Neural cell (in vitro differentiated cells): ENCODE results near the gene VMAC. TPM values are rescaled to one million over a fixed set of nuclear protein-coding genes. Genes with fewer than 3 reads are reported as not detected.

Source experiments
- H2AFZ ChIP-seq: fragments of 200-600, 300-800 bp; sonication (generic), shearing (Covaris generic); 2 replicates; pipeline ENCODE4 v1.6.0; 2014; ENCODE audit warnings: low read depth, mild to moderate bottlenecking, antibody characterized with exemption, low read length, moderate library complexity
- H3F3A ChIP-seq: fragments of 200-600 bp; shearing (Covaris generic); 2 replicates; pipeline ENCODE4 v1.6.1; 2016; ENCODE audit warnings: mild to moderate bottlenecking, moderate library complexity, mixed read lengths, antibody characterized with exemption, low read length; ENCODE audit not compliant: insufficient read depth, poor library complexity, severe bottlenecking
- H3K27ac ChIP-seq: fragments of 200-600, 300-800 bp; sonication (generic), shearing (Covaris generic); 2 replicates; pipeline ENCODE4 v1.5.1; 2014; ENCODE audit warnings: mild to moderate bottlenecking, low read length, moderate library complexity
- H3K27me3 ChIP-seq: fragments of 300-800, 200-600 bp; sonication (generic), shearing (Covaris generic); 2 replicates; pipeline ENCODE4 v1.6.0; 2014; ENCODE audit warnings: mild to moderate bottlenecking, low read depth, low read length, moderate library complexity; ENCODE audit not compliant: insufficient read depth
- H3K36me3 ChIP-seq: fragments of 300-800, 200-600 bp; sonication (generic), shearing (Covaris generic); 2 replicates; pipeline ENCODE4 v1.5.1; 2014; ENCODE audit warnings: mild to moderate bottlenecking, antibody characterized with exemption, low read length, moderate library complexity; ENCODE audit not compliant: insufficient read depth
- H3K4me2 ChIP-seq: fragments of 300-800, 200-600 bp; sonication (generic), shearing (Covaris generic); 2 replicates; pipeline ENCODE4 v1.6.0; 2014; ENCODE audit warnings: mild to moderate bottlenecking, low read length
- H3K4me3 ChIP-seq: fragments of 300-800, 200-600 bp; sonication (generic), shearing (Covaris generic); 2 replicates; pipeline ENCODE4 v1.5.1; 2014; ENCODE audit warnings: mild to moderate bottlenecking, low read length, moderate library complexity
- H3K79me2 ChIP-seq: fragments of 200-600 bp; shearing (Covaris generic); replicated peaks from 2 replicates; pipeline ENCODE4 v1.6.0; 2014; ENCODE audit warnings: mild to moderate bottlenecking, low read length, moderate library complexity; ENCODE audit not compliant: insufficient read depth
- H3K9ac ChIP-seq: fragments of 300-800, 200-600 bp; sonication (generic), shearing (Covaris generic); 2 replicates; pipeline ENCODE4 v1.6.1; 2016; ENCODE audit warnings: mild to moderate bottlenecking, low read length, mixed read lengths
- H3K9me2 ChIP-seq: fragments of 200-600 bp; shearing (Covaris generic); 2 replicates; pipeline ENCODE4 v1.6.1; 2016; ENCODE audit warnings: mild to moderate bottlenecking, low read length, mixed read lengths; ENCODE audit not compliant: insufficient read depth
- H3K9me3 ChIP-seq: fragments of 200-600, 300-800 bp; sonication (generic), shearing (Covaris generic); 2 replicates; pipeline ENCODE4 v1.6.1; 2016; ENCODE audit warnings: mild to moderate bottlenecking, mixed run types, low read length, moderate library complexity, mixed read lengths
- H4K20me1 ChIP-seq: fragments of 200-600 bp; shearing (Covaris generic); 2 replicates; pipeline ENCODE4 v1.6.1; 2016; ENCODE audit warnings: mild to moderate bottlenecking, mixed run types; ENCODE audit not compliant: insufficient read depth
- EP300 ChIP-seq: fragments of 450-650 bp; conservative IDR thresholded peaks from 2 replicates; pipeline ENCODE4 v1.6.1; 2014; ENCODE audit warnings: antibody characterized with exemption, mild to moderate bottlenecking, moderate library complexity; ENCODE audit not compliant: poor library complexity, severe bottlenecking
- EZH2 ChIP-seq: fragments of 200-600, 300-800 bp; shearing (Covaris generic), sonication (generic); IDR thresholded peaks from 2 replicates; pipeline ENCODE4 v1.6.1; 2014; ENCODE audit warnings: antibody characterized with exemption, low read length, borderline replicate concordance, mild to moderate bottlenecking; ENCODE audit not compliant: insufficient read depth, poor library complexity, severe bottlenecking
- MXI1 ChIP-seq: fragments of 450-650 bp; conservative IDR thresholded peaks from 2 replicates; pipeline ENCODE4 v1.6.1; 2014; ENCODE audit warnings: antibody characterized with exemption, mild to moderate bottlenecking; ENCODE audit not compliant: poor library complexity, severe bottlenecking
- POLR2AphosphoS5 ChIP-seq: IDR thresholded peaks from 2 replicates; pipeline ENCODE4 v1.6.1; 2012
- RAD21 ChIP-seq: fragments of 450-650 bp; conservative IDR thresholded peaks from 2 replicates; pipeline ENCODE4 v1.6.1; 2014; ENCODE audit warnings: antibody characterized with exemption, mild to moderate bottlenecking, moderate library complexity
- SMC3 ChIP-seq: fragments of 450-650 bp; conservative IDR thresholded peaks from 2 replicates; pipeline ENCODE4 v1.6.1; 2014; ENCODE audit warnings: antibody characterized with exemption, mild to moderate bottlenecking, moderate library complexity; ENCODE audit not compliant: poor library complexity
- TAF1 ChIP-seq: IDR thresholded peaks from 2 replicates; pipeline ENCODE4 v1.6.1; 2012; ENCODE audit warnings: low read depth
- polyA plus RNA-seq: library from polyadenylated mRNA; depleted of rRNA; stranded (reverse); fragments of >200 nt; gene quantifications from 2 replicates; pipeline ENCODE4 v1.2.3, GENCODE V29; 2014
- TF ChIP-seq, protein P1 (sequence below): fragments of 450-650 bp; IDR thresholded peaks from 2 replicates; pipeline ENCODE4 v1.5.1; 2014; ENCODE audit warnings: antibody characterized with exemption, mild to moderate bottlenecking, moderate library complexity; ENCODE audit not compliant: poor library complexity, severe bottlenecking
- TF ChIP-seq, protein P2 (sequence below): IDR thresholded peaks from 2 replicates; pipeline ENCODE4 v1.6.1; 2012; ENCODE audit warnings: borderline replicate concordance

VMAC gene
- polyA plus RNA-seq, 1 donor from 2014 or later: 6.0 TPM

DNA sequence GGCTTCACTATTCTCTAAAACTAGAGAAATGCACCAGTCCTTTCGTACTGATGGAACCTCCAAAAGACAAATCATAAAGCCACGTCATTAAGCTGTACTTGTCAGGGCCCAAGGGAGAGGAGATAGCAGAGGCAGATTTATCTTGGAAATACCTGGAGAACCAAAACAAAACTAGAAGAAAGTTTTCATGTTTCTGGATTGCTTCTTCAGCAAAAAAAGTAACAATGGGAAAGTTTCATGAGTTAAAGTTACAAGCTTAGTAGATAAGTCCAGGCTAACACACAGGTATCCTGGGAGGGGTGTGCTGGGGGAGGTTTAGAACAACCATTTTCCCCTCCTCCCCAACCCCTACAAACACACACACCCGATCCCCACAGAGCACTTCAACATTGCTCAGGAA lies 51.7 kb downstream of the VMAC start:
- Histone ChIP-seq H3K9me3 (no peaks in the 10 kb centered on the region), H3K9ac (no peak overlapping the region), H3K27ac (no peak overlapping the region), H2AFZ (no peak overlapping the region), H3K4me3 (no peak overlapping the region), H3K27me3 (no peaks in the 10 kb centered on the region), H3F3A (no peaks in the 10 kb centered on the region), H4K20me1 (peaks cover 4% of the 10 kb centered on the region), H3K4me2 (no peak overlapping the region), H3K79me2 (peaks cover 57% of the 10 kb centered on the region), H3K36me3 (no peaks in the 10 kb centered on the region), H3K9me2 (no peaks in the 10 kb centered on the region)
- TF ChIP-seq, protein P1, sequence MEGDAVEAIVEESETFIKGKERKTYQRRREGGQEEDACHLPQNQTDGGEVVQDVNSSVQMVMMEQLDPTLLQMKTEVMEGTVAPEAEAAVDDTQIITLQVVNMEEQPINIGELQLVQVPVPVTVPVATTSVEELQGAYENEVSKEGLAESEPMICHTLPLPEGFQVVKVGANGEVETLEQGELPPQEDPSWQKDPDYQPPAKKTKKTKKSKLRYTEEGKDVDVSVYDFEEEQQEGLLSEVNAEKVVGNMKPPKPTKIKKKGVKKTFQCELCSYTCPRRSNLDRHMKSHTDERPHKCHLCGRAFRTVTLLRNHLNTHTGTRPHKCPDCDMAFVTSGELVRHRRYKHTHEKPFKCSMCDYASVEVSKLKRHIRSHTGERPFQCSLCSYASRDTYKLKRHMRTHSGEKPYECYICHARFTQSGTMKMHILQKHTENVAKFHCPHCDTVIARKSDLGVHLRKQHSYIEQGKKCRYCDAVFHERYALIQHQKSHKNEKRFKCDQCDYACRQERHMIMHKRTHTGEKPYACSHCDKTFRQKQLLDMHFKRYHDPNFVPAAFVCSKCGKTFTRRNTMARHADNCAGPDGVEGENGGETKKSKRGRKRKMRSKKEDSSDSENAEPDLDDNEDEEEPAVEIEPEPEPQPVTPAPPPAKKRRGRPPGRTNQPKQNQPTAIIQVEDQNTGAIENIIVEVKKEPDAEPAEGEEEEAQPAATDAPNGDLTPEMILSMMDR: no peak
- TF ChIP-seq MXI1 (no peak), TAF1 (no peak), EP300 (no peak), POLR2AphosphoS5 (no peak), RAD21 (no peak), SMC3 (no peak)
- TF ChIP-seq, protein P2, sequence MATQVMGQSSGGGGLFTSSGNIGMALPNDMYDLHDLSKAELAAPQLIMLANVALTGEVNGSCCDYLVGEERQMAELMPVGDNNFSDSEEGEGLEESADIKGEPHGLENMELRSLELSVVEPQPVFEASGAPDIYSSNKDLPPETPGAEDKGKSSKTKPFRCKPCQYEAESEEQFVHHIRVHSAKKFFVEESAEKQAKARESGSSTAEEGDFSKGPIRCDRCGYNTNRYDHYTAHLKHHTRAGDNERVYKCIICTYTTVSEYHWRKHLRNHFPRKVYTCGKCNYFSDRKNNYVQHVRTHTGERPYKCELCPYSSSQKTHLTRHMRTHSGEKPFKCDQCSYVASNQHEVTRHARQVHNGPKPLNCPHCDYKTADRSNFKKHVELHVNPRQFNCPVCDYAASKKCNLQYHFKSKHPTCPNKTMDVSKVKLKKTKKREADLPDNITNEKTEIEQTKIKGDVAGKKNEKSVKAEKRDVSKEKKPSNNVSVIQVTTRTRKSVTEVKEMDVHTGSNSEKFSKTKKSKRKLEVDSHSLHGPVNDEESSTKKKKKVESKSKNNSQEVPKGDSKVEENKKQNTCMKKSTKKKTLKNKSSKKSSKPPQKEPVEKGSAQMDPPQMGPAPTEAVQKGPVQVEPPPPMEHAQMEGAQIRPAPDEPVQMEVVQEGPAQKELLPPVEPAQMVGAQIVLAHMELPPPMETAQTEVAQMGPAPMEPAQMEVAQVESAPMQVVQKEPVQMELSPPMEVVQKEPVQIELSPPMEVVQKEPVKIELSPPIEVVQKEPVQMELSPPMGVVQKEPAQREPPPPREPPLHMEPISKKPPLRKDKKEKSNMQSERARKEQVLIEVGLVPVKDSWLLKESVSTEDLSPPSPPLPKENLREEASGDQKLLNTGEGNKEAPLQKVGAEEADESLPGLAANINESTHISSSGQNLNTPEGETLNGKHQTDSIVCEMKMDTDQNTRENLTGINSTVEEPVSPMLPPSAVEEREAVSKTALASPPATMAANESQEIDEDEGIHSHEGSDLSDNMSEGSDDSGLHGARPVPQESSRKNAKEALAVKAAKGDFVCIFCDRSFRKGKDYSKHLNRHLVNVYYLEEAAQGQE: no peak

DNA sequence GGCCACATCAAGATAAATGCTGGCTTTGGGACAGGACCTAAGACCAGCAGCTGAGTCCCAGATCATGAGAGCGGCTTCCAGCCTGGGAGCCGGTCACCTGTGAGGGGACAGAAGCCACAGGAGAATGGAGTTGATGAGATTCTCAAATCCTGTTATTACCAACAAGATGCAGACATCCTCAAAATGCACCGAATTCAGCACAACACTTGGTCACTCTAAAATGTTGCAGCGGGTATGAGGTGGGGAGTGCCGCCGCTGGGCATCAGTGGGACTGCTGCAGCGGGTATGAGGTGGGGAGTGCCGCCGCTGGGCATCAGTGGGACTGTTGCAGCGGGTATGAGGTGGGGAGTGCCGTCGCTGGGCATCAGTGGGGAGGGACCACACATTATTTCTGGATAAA lies 52.1 kb downstream of the VMAC start:
- peaks cover 53% of the 10 kb centered on the region for H3K79me2 ChIP-seq
- no peak overlapping the region for H3K27ac ChIP-seq
- H3K9ac ChIP-seq: no peak overlapping the region
- no peak overlapping the region for H3K4me3 ChIP-seq
- no peaks in the 10 kb centered on the region for H3K27me3 ChIP-seq
- no peak overlapping the region for H2AFZ ChIP-seq
- H3K4me2 ChIP-seq: no peak overlapping the region
- H3K9me2 ChIP-seq: no peaks in the 10 kb centered on the region
- H4K20me1 ChIP-seq: peaks cover 4% of the 10 kb centered on the region
- H3F3A ChIP-seq: no peaks in the 10 kb centered on the region
- TF ChIP-seq TAF1 (no peak), POLR2AphosphoS5 (no peak), EP300 (no peak), SMC3 (no peak), MXI1 (no peak), EZH2 (no peak), RAD21 (no peak)
- TF ChIP-seq, protein P2: no peak
- TF ChIP-seq, protein P1: no peak
- no peaks in the 10 kb centered on the region for H3K36me3 ChIP-seq
- H3K9me3 ChIP-seq: no peaks in the 10 kb centered on the region
